IMR-90 (cell line): ENCODE data around the gene RAI1. TPM values are rescaled to one million over a fixed set of nuclear protein-coding genes. Genes with fewer than 3 reads are reported as not detected.

Source experiments
- ATAC-seq: fragments of 200-7000 bp; cut with Tn5 transposase; 2 replicates; pipeline ENCODE4 v1.9.1; 2020; ENCODE audit warnings: low read depth, mild to moderate bottlenecking, moderate library complexity
- BruUV-seq: library from RNA; stranded (reverse); fragments of 400-500 nt; replicated peaks from 2 replicates; lab custom pipeline; 2021; lab: Mats Ljungman, UMichigan
- CTCF ChIA-PET: fragments of 300-600 bp; formaldehyde crosslinking; extraction: SDS; loops from one replicate; lab custom pipeline; 2021; ENCODE audit warnings: antibody characterized with exemption; lab: Yijun Ruan, JAX
- POLR2A ChIA-PET: fragments of 300-600 bp; sonication (Branson Sonifier 250); formaldehyde crosslinking; loops from one replicate; lab custom pipeline; 2022; ENCODE audit warnings: antibody characterized with exemption; ENCODE audit not compliant: unreplicated experiment; lab: Charles Lee
- DNase-seq: peaks from one replicate; pipeline ENCODE4 v3.0.0; 2013
- H2AFZ ChIP-seq: replicated peaks from 2 replicates; pipeline ENCODE3; 2013; ENCODE audit warnings: low read length, mild to moderate bottlenecking; ENCODE audit not compliant: poor library complexity
- H2AK5ac ChIP-seq: 2 replicates; pipeline ENCODE4 v1.6.1; 2013; ENCODE audit warnings: low read depth, low read length, inconsistent platforms
- H2AK9ac ChIP-seq: replicated peaks from 2 replicates; pipeline ENCODE3; 2013; ENCODE audit warnings: mild to moderate bottlenecking, low read depth, low read length, moderate library complexity; ENCODE audit not compliant: poor library complexity
- H2BK120ac ChIP-seq: 2 replicates; pipeline ENCODE4 v1.6.1; 2013; ENCODE audit warnings: low read depth, low read length, inconsistent platforms
- H2BK15ac ChIP-seq: 3 replicates; pipeline ENCODE4 v1.6.1; 2013; ENCODE audit warnings: low read depth, low read length, inconsistent platforms
- H2BK20ac ChIP-seq: 2 replicates; pipeline ENCODE4 v1.6.1; 2013; ENCODE audit warnings: low read depth, mild to moderate bottlenecking, inconsistent platforms, low read length, moderate library complexity
- H2BK5ac ChIP-seq: 2 replicates; pipeline ENCODE4 v1.6.1; 2013; ENCODE audit warnings: mild to moderate bottlenecking, low read depth, low read length, inconsistent platforms; ENCODE audit not compliant: poor library complexity, severe bottlenecking
- H3K14ac ChIP-seq: replicated peaks from 2 replicates; pipeline ENCODE4 v1.6.1; 2013; ENCODE audit warnings: low read depth, low read length, inconsistent platforms
- H3K18ac ChIP-seq: 2 replicates; pipeline ENCODE4 v1.6.1; 2013; ENCODE audit warnings: low read depth, low read length, control low read depth
- H3K23ac ChIP-seq: 2 replicates; pipeline ENCODE4 v1.6.1; 2013; ENCODE audit warnings: low read depth, low read length, inconsistent platforms
- H3K27ac ChIP-seq: 2 replicates; pipeline ENCODE4 v1.5.1; 2013; ENCODE audit warnings: mild to moderate bottlenecking, control low read depth, low read length; ENCODE audit not compliant: insufficient read depth
- H3K27me3 ChIP-seq: 2 replicates; pipeline ENCODE4 v1.6.1; 2013; ENCODE audit warnings: low read length; ENCODE audit not compliant: control insufficient read depth, insufficient read depth
- H3K36me3 ChIP-seq: 2 replicates; pipeline ENCODE4 v1.6.1; 2013; ENCODE audit warnings: low read length, mixed read lengths; ENCODE audit not compliant: control insufficient read depth, insufficient read depth
- H3K4ac ChIP-seq: 2 replicates; pipeline ENCODE4 v1.6.1; 2013; ENCODE audit warnings: low read depth, low read length, inconsistent platforms
- H3K4me1 ChIP-seq: 2 replicates; pipeline ENCODE4 v1.6.1; 2013; ENCODE audit warnings: low read length, mixed read lengths; ENCODE audit not compliant: control insufficient read depth, insufficient read depth
- H3K4me2 ChIP-seq: 2 replicates; pipeline ENCODE4 v1.6.1; 2013; ENCODE audit warnings: low read depth, mild to moderate bottlenecking, control low read depth, low read length, moderate library complexity
- H3K4me3 ChIP-seq: 2 replicates; pipeline ENCODE4 v1.5.1; 2013; ENCODE audit warnings: low read depth, mild to moderate bottlenecking, control low read depth, low read length, moderate library complexity; ENCODE audit not compliant: insufficient read depth
- H3K56ac ChIP-seq: 2 replicates; pipeline ENCODE4 v1.6.1; 2013; ENCODE audit warnings: low read length, inconsistent platforms; ENCODE audit not compliant: insufficient read depth; ENCODE audit errors: extremely low read depth
- H3K79me1 ChIP-seq, 2 experiments: 2 replicates each; pipeline ENCODE4 v1.6.1; 2013; ENCODE audit warnings: low read length in 2 of 2, inconsistent platforms in 1 of 2, low read depth in 1 of 2
- H3K9ac ChIP-seq: 2 replicates; pipeline ENCODE4 v1.6.1; 2013; ENCODE audit warnings: low read depth, low read length, control low read depth
- H3K9me1 ChIP-seq: 2 replicates; pipeline ENCODE4 v1.6.1; 2013; ENCODE audit warnings: low read length, inconsistent platforms; ENCODE audit not compliant: insufficient read depth
- H3K9me3 ChIP-seq: 2 replicates; pipeline ENCODE4 v1.6.1; 2013; ENCODE audit warnings: low read length; ENCODE audit not compliant: control insufficient read depth, insufficient read depth
- H4K20me1 ChIP-seq: 2 replicates; pipeline ENCODE4 v1.6.1; 2013; ENCODE audit warnings: low read length, inconsistent platforms; ENCODE audit not compliant: insufficient read depth
- H4K5ac ChIP-seq: 2 replicates; pipeline ENCODE4 v1.6.1; 2013; ENCODE audit warnings: mild to moderate bottlenecking, low read depth, low read length, control low read depth
- H4K8ac ChIP-seq, 2 experiments: 2 replicates each; pipeline ENCODE4 v1.6.1; 2013; ENCODE audit warnings: low read depth in 2 of 2, low read length in 2 of 2, control low read depth in 1 of 2, inconsistent platforms in 1 of 2
- H4K91ac ChIP-seq: 2 replicates; pipeline ENCODE4 v1.6.1; 2013; ENCODE audit warnings: low read depth, low read length, inconsistent platforms; ENCODE audit not compliant: insufficient read depth
- BHLHE40 ChIP-seq: fragments of 150-350 bp; IDR thresholded peaks from 2 replicates; pipeline ENCODE4 v1.6.1; 2016; ENCODE audit warnings: mild to moderate bottlenecking, low read depth, low read length
- ELK1 ChIP-seq: fragments of 150-350 bp; IDR thresholded peaks from 2 replicates; pipeline ENCODE4 v1.6.1; 2016; ENCODE audit warnings: low read depth, mild to moderate bottlenecking, low read length, moderate library complexity, borderline replicate concordance
- FOS ChIP-seq: fragments of 150-350 bp; IDR thresholded peaks from 2 replicates; pipeline ENCODE4 v1.6.1; 2016; ENCODE audit warnings: low read depth, low read length
- MAFK ChIP-seq: IDR thresholded peaks from 2 replicates; pipeline ENCODE4 v1.6.1; 2012; ENCODE audit warnings: low read depth, low read length, improper control_type of control experiment
- MAZ ChIP-seq: IDR thresholded peaks from 2 replicates; pipeline ENCODE4 v1.6.1; 2012; ENCODE audit warnings: low read depth, mild to moderate bottlenecking, low read length, improper control_type of control experiment, moderate library complexity, borderline replicate concordance
- MXI1 ChIP-seq: IDR thresholded peaks from 2 replicates; pipeline ENCODE4 v1.6.1; 2012; ENCODE audit warnings: low read depth, mild to moderate bottlenecking, low read length, moderate library complexity, borderline replicate concordance
- NFE2L2 ChIP-seq: fragments of 150-350 bp; IDR thresholded peaks from 2 replicates; pipeline ENCODE4 v1.6.1; 2016; ENCODE audit warnings: low read depth, mild to moderate bottlenecking, low read length
- POLR2A ChIP-seq: IDR thresholded peaks from 2 replicates; pipeline ENCODE4 v1.6.1; 2012; ENCODE audit warnings: mild to moderate bottlenecking, low read depth, low read length
- RAD21 ChIP-seq: IDR thresholded peaks from 2 replicates; pipeline ENCODE4 v1.6.1; 2012; ENCODE audit warnings: low read length, improper control_type of control experiment
- RFX5 ChIP-seq: IDR thresholded peaks from 2 replicates; pipeline ENCODE4 v1.8.0; 2012; ENCODE audit warnings: low read depth, mild to moderate bottlenecking, low read length, moderate library complexity
- SMC3 ChIP-seq: fragments of 150-350 bp; IDR thresholded peaks from 2 replicates; pipeline ENCODE4 v1.6.1; 2016; ENCODE audit warnings: low read depth, mild to moderate bottlenecking, antibody characterized with exemption, low read length, moderate library complexity
- USF2 ChIP-seq: fragments of 150-350 bp; IDR thresholded peaks from 2 replicates; pipeline ENCODE4 v1.6.1; 2017; ENCODE audit warnings: mild to moderate bottlenecking, antibody characterized with exemption, low read length, low read depth
- WGBS, 2 experiments: methylation state at CpG; one replicate each; pipeline versions ENCODE4 v1.1.5 to v1.1.7; 2013; ENCODE audit warnings: missing lambda C conversion rate in 2 of 2; ENCODE audit not compliant: insufficient read length in 1 of 2; ENCODE audit errors: extremely low coverage in 2 of 2; 5-methylcytosine and 5-hydroxymethylcytosine counted together
- dilution Hi-C: fragments of 300-500 bp; cut with HindIII; formaldehyde crosslinking; loops from one replicate; pipeline ENCODE4 v1.14.3; 2018; ENCODE audit warnings: low sequenced_read_pairs; ENCODE audit not compliant: unreplicated experiment
- in situ Hi-C: fragments of 300-500 bp; cut with MboI; formaldehyde crosslinking; loops from 3 replicates; pipeline ENCODE4 v1.14.3; 2019; ENCODE audit warnings: low sequenced_read_pairs, inconsistent platforms, mixed read lengths
- intact Hi-C: fragments of 100-400 bp; cut with micrococcal nuclease; formaldehyde crosslinking; loops from 2 replicates; pipeline ENCODE4 v1.10.0; 2022
- polyA plus RNA-seq, 3 experiments: library from polyadenylated mRNA; depleted of rRNA; stranded (reverse); fragments of >200 nt; gene quantifications; 2 replicates each; pipeline ENCODE4 v1.2.3, GENCODE V29; 2012; ENCODE audit warnings: low replicate concordance in 1 of 3
- total RNA-seq: library from RNA; depleted of rRNA; stranded (reverse); fragments of >200 nt; gene quantifications from 2 replicates; pipeline ENCODE4 v1.2.3, GENCODE V29; 2012

The RAI1 gene
- total and polyA plus RNA-seq, 2 of the 4 experiments (the other 2 are of a cell fraction): 1.8 to 10.5 TPM

GRCh38 chr17:17855976-17856375 lies 174.7 kb downstream of the RAI1 start:
- Histone ChIP-seq H2BK20ac (no peak overlapping the region), H2BK15ac (no peak overlapping the region), H3K36me3 (no peaks in the 10 kb centered on the region; the same call in 1 of the 2 replicates), H3K9me3 (no peaks in the 10 kb centered on the region), H3K9me1 (peaks cover 5% of the 10 kb centered on the region), H3K4ac (no peak overlapping the region), H3K9ac (no peak overlapping the region), H3K56ac (no peak overlapping the region), H3K27me3 (no peaks in the 10 kb centered on the region), H4K20me1 (no peaks in the 10 kb centered on the region), H3K79me1 (no peaks in the 10 kb centered on the region; a peak in 1 of 4 replicates), H4K5ac (no peak overlapping the region), H4K8ac (no peak overlapping the region), H3K23ac (no peak overlapping the region), H2BK5ac (no peak overlapping the region), H3K4me1 (peaks cover 6% of the 10 kb centered on the region; the same call in 1 of the 2 replicates), H3K4me3 (no peak overlapping the region), H2AK9ac (no peak overlapping the region), H4K91ac (no peak overlapping the region), H2BK120ac (no peak overlapping the region), H3K4me2 (no peak overlapping the region), H3K14ac (no peak overlapping the region), H3K18ac (no peak overlapping the region), H2AFZ (no peak overlapping the region), H2AK5ac (no peak overlapping the region), H3K27ac (no peak overlapping the region)
- POLR2A ChIA-PET: no interaction called here
- WGBS, 2 experiments: 80% methylated on average over 2 of the region's 3 CpGs; no CpG with 5 or more reads in 1 of the 2 experiments
- DNase-seq (no peak), ATAC-seq (no peak)
- CTCF ChIA-PET: interaction anchor here (0.5 to 0.6 kb wide), 2 partner anchors 45 to 1405 kb away, joined by 5 to 7 read pairs; no protein-coding TSS in a partner anchor
- TF ChIP-seq FOS (no peak), RAD21 (no peak), RFX5 (no peak), NFE2L2 (no peak), SMC3 (no peak), ELK1 (no peak), MAFK (no peak), POLR2A (no peak), MAZ (no peak), MXI1 (no peak), BHLHE40 (no peak), USF2 (no peak)
- no TSS peak for BruUV-seq
- intact Hi-C loops (no loop called here), dilution Hi-C loops (no loop called here), in situ Hi-C loops (loop anchor here (5.0 kb wide), 1 partner anchor 179 kb away; no protein-coding TSS in a partner anchor)
